SK-N-SH (cell line): ENCODE measurements around the gene ZNF484.

ENCODE experiments used
- CTCF ChIP-seq: fragments of 200-600 bp; sonication (generic); IDR thresholded peaks from 2 replicates; pipeline ENCODE4 v1.6.1; 2017; ENCODE audit warnings: antibody characterized with exemption, mild to moderate bottlenecking, moderate library complexity
- EP300 ChIP-seq, 2 experiments: IDR thresholded peaks; 2 replicates each; pipeline versions ENCODE4 v1.4.0 to v1.6.1; 2012; ENCODE audit warnings: borderline replicate concordance in 1 of 2, low read depth in 1 of 2, low read length in 1 of 2
- JUND ChIP-seq: IDR thresholded peaks from 2 replicates; pipeline ENCODE4 v1.4.0; 2012
- SIN3A ChIP-seq: IDR thresholded peaks from 2 replicates; pipeline ENCODE4 v1.6.1; 2012; ENCODE audit warnings: low read depth, mild to moderate bottlenecking, low read length, moderate library complexity, borderline replicate concordance
- YY1 ChIP-seq: IDR thresholded peaks from 2 replicates; pipeline ENCODE4 v1.4.0; 2012; ENCODE audit warnings: low read depth, mild to moderate bottlenecking

- TF ChIP-seq CTCF, result no peak
- TF ChIP-seq YY1, result no peak
- no peak for TF ChIP-seq SIN3A
- no peak for TF ChIP-seq EP300 (IDR thresholded peaks at IDR 0.05; ENCODE audit: borderline replicate concordance in 1 of 2, low read depth in 1 of 2, low read length in 1 of 2)
- no peak for TF ChIP-seq JUND
Observed at GRCh38 chr9:92864152-92864551, 13.7 kb downstream of the ZNF484 start.
